B cell (primary cell): ENCODE measurements around the gene KLHL41. TPM values are rescaled to one million over a fixed set of nuclear protein-coding genes. Genes with fewer than 3 reads are reported as not detected.

Source experiments
- ATAC-seq: fragments of 200-7000 bp; cut with Tn5 transposase; one replicate; pipeline ENCODE4 v1.10.0; 2021; ENCODE audit warnings: low read depth, mild to moderate bottlenecking, moderate number of reproducible peaks, moderate library complexity
- CTCF ChIA-PET: fragments of 350-600 bp; sonication (Branson Sonifier 250); formaldehyde crosslinking; loops from one replicate; lab custom pipeline; 2021; ENCODE audit warnings: antibody characterized with exemption, inconsistent platforms; lab: Charles Lee
- POLR2A ChIA-PET: fragments of 350-600 bp; sonication (Branson Sonifier 250); formaldehyde crosslinking; loops from one replicate; lab custom pipeline; 2021; ENCODE audit warnings: antibody characterized with exemption; lab: Charles Lee
- DNase-seq: peaks from one replicate; pipeline ENCODE4 v3.0.0; 2013
- H2AFZ ChIP-seq: 2 replicates; pipeline ENCODE4 v1.6.1; 2012; ENCODE audit warnings: mild to moderate bottlenecking, low read depth, low read length; ENCODE audit not compliant: insufficient read depth, poor library complexity, severe bottlenecking
- H3K27ac ChIP-seq, 2 donors: 1 replicate in 1 of 2; 2 replicates in 1 of 2; pipeline ENCODE4 v1.5.1; 2012 to 2013; ENCODE audit warnings: low read length in 2 of 2, mild to moderate bottlenecking in 2 of 2, moderate library complexity in 1 of 2
- H3K27me3 ChIP-seq, 4 experiments: fragments of 200-600 bp in 1 of 4; sonication (generic) in 1 of 4; replicated peaks in 1 of 4; 1 replicate in 2 of 4; 2 replicates in 2 of 4; pipeline versions ENCODE4 v1.6.1 to v1.7.0; 2013 to 2016; ENCODE audit warnings: low read length in 3 of 4, mild to moderate bottlenecking in 2 of 4, mixed read lengths in 1 of 4, moderate library complexity in 1 of 4; ENCODE audit not compliant: insufficient read depth in 4 of 4, control insufficient read depth in 3 of 4; ENCODE audit errors: control extremely low read depth in 1 of 4
- H3K36me3 ChIP-seq, 2 experiments: replicated peaks in 1 of 2; 1 replicate in 1 of 2; 2 replicates in 1 of 2; pipeline versions ENCODE4 v1.6.1 to v1.7.1; 2013; ENCODE audit warnings: low read length in 1 of 2; ENCODE audit not compliant: insufficient read depth in 2 of 2, control insufficient read depth in 1 of 2; ENCODE audit errors: control extremely low read depth in 1 of 2, extremely low read depth in 1 of 2
- H3K4me1 ChIP-seq, 2 donors: fragments of 200-600 bp in 1 of 2; sonication (generic) in 1 of 2; 1 replicate in 1 of 2; 2 replicates in 1 of 2; pipeline versions ENCODE4 v1.5.1 to v1.6.1; 2013 to 2017; ENCODE audit warnings: low read length in 2 of 2; ENCODE audit not compliant: control insufficient read depth in 2 of 2, insufficient read depth in 2 of 2
- H3K4me2 ChIP-seq: replicated peaks from 2 replicates; pipeline ENCODE3; 2012; ENCODE audit warnings: mild to moderate bottlenecking, low read depth, low read length; ENCODE audit not compliant: poor library complexity, severe bottlenecking
- H3K4me3 ChIP-seq, 5 experiments: fragments of 200-600 bp in 1 of 5; sonication (generic) in 1 of 5; 1 replicate in 3 of 5; 2 replicates in 2 of 5; pipeline versions ENCODE4 v1.5.1 to v1.7.0; 2011 to 2016; ENCODE audit warnings: low read length in 4 of 5, mild to moderate bottlenecking in 4 of 5, low read depth in 2 of 5, control low read depth in 1 of 5, moderate library complexity in 1 of 5; ENCODE audit not compliant: insufficient read depth in 1 of 5; ENCODE audit errors: control extremely low read depth in 1 of 5, extremely low read depth in 1 of 5
- H3K79me2 ChIP-seq: fragments of 200-600 bp; sonication (generic); one replicate; pipeline ENCODE4 v1.6.0; 2016; ENCODE audit warnings: low read length; ENCODE audit not compliant: control insufficient read depth, insufficient read depth
- H3K9ac ChIP-seq: fragments of 200-600 bp; sonication (generic); 2 replicates; pipeline ENCODE4 v1.6.1; 2017; ENCODE audit warnings: mild to moderate bottlenecking, low read length, moderate library complexity
- H3K9me3 ChIP-seq, 3 donors: one replicate each; pipeline versions ENCODE4 v1.6.1 to v1.7.1; 2013; ENCODE audit warnings: low read length in 2 of 3; ENCODE audit not compliant: control insufficient read depth in 2 of 3, insufficient read depth in 1 of 3; ENCODE audit errors: control extremely low read depth in 1 of 3
- H4K20me1 ChIP-seq: 2 replicates; pipeline ENCODE4 v1.6.0; 2012; ENCODE audit warnings: mild to moderate bottlenecking, low read length; ENCODE audit not compliant: insufficient read depth, control insufficient read depth, poor library complexity, severe bottlenecking
- H3K27ac Mint-ChIP-seq: one replicate; pipeline ENCODE4 v1.8.0; 2021; ENCODE audit warnings: mixed read lengths
- H3K27me3 Mint-ChIP-seq: one replicate; pipeline ENCODE4 v1.8.0; 2021; ENCODE audit warnings: mixed read lengths
- H3K4me1 Mint-ChIP-seq: one replicate; pipeline ENCODE4 v1.8.0; 2021; ENCODE audit warnings: mixed read lengths
- H3K4me3 Mint-ChIP-seq: one replicate; pipeline ENCODE4 v1.8.0; 2021; ENCODE audit warnings: mixed read lengths
- H3K9me3 Mint-ChIP-seq: one replicate; pipeline ENCODE4 v1.8.0; 2022; ENCODE audit warnings: mixed read lengths; ENCODE audit not compliant: insufficient read depth
- CTCF ChIP-seq: fragments of 200-600 bp; IDR thresholded peaks from one replicate; pipeline ENCODE4 v1.8.0; 2022; ENCODE audit warnings: antibody characterized with exemption, mild to moderate bottlenecking
- EZH2 ChIP-seq: IDR thresholded peaks from 2 replicates; pipeline ENCODE4 v1.6.1; 2012; ENCODE audit warnings: borderline replicate concordance, low read depth, mild to moderate bottlenecking, moderate library complexity, low read length; ENCODE audit not compliant: insufficient read depth, poor library complexity, severe bottlenecking
- WGBS: methylation state at CpG from one replicate; pipeline ENCODE4 v1.1.5; 2013; ENCODE audit warnings: missing lambda C conversion rate; ENCODE audit not compliant: insufficient coverage; 5-methylcytosine and 5-hydroxymethylcytosine counted together
- intact Hi-C: fragments of 100-400 bp; cut with micrococcal nuclease; formaldehyde crosslinking; loops from one replicate; pipeline ENCODE4 v1.10.0; 2022
- polyA minus RNA-seq: library from RNA; depleted of rRNA, polyadenylated mRNA; stranded (reverse); fragments of >200 nt; gene quantifications from 2 replicates; pipeline ENCODE4 v1.2.3, GENCODE V29; 2012
- polyA plus RNA-seq: library from polyadenylated mRNA; depleted of rRNA; stranded (reverse); fragments of >200 nt; gene quantifications from 2 replicates; pipeline ENCODE4 v1.2.3, GENCODE V29; 2012
- total RNA-seq, 2 donors: library from RNA; stranded (reverse); fragments of 120-200 nt in 1 of 2; gene quantifications; 1 replicate in 1 of 2; 2 replicates in 1 of 2; pipeline versions ENCODE4 v1.2.3 to v1.2.4, GENCODE V29; 2013 to 2022

The KLHL41 gene
- total RNA-seq (0.19 and 0.27 TPM in 2 replicates), polyA plus RNA-seq (0.03 TPM in 1 of 2 replicates, not detected in the other), polyA minus RNA-seq (not detected in 2 replicates)
- 61.6 TPM for total RNA-seq (2013)

DNA sequence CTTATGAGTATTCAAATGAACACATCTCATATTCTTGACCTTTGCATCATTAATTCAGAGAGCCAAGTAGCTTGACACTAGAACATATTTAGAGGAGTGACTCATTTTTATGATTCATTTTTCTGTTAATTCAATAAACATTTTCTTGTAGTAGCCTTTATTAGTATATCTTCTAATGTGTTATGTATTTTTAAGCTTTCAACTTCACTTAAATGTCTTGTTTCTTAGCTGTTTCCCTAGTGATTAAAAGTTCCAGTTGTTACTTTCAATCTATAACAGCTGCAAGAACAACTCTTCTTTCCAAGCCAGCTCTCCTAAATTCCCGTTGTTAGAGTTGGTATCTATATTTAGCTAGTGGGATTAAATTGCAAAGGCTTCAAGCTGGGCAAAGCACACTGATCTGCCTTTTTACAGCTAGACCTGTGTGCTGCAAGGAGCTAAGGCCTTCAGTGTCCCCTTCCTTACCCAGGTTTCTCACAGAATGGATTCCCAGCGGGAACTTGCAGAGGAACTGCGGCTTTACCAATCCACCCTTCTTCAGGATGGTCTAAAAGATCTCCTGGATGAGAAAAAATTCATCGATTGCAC lies at the start of gene KLHL41:
KLHL41 (plus strand) TSS at position 405 of the 588 bp plus-strand sequence; CDS start at position 482, 77 bp downstream.
- H2AFZ ChIP-seq: no peak within 1 kb of the TSS
- Mint-ChIP-seq H3K4me3 (no peak within 1 kb of the TSS), H3K9me3 (no peaks in the 10 kb centered on the region), H3K27ac (no peak within 1 kb of the TSS), H3K27me3 (no peaks in the 10 kb centered on the region), H3K4me1 (no peaks in the 10 kb centered on the region)
- no peak for ATAC-seq
- H3K27me3 ChIP-seq: no peaks in the 10 kb centered on the region
- H3K4me1 ChIP-seq: no peaks in the 10 kb centered on the region
- ChIA-PET POLR2A (no interaction called here), CTCF (no interaction called here)
- no peaks in the 10 kb centered on the region for H3K79me2 ChIP-seq
- no peak within 1 kb of the TSS for H3K4me2 ChIP-seq
- no peaks in the 10 kb centered on the region for H4K20me1 ChIP-seq
- no peak within 1 kb of the TSS for H3K27ac ChIP-seq
- intact Hi-C loops: no loop called here
- H3K4me3 ChIP-seq: no peak within 1 kb of the TSS
- peaks cover 0 to 9% (median 0%) of the 10 kb centered on the region in 3 donors for H3K9me3 ChIP-seq
- no peak for DNase-seq
- H3K36me3 ChIP-seq: no peaks in the 10 kb centered on the region
- H3K9ac ChIP-seq: no peak within 1 kb of the TSS
- 97% methylated on average over 3 of the region's 4 CpGs for WGBS
- no peak for TF ChIP-seq CTCF
- TF ChIP-seq EZH2: no peak

- Mint-ChIP-seq H3K27ac (no peak overlapping the region), H3K4me3 (no peak overlapping the region), H3K4me1 (peaks cover 1% of the 10 kb centered on the region), H3K27me3 (no peaks in the 10 kb centered on the region), H3K9me3 (no peaks in the 10 kb centered on the region)
- Histone ChIP-seq H3K79me2 (no peaks in the 10 kb centered on the region), H3K27ac (no peak overlapping the region), H3K4me3 (no peak overlapping the region), H3K9ac (no peak overlapping the region), H3K27me3 (no peaks in the 10 kb centered on the region), H3K4me2 (no peak overlapping the region), H2AFZ (no peak overlapping the region), H4K20me1 (no peaks in the 10 kb centered on the region), H3K36me3 (no peaks in the 10 kb centered on the region), H3K4me1 (no peaks in the 10 kb centered on the region), H3K9me3 (no peaks in the 10 kb centered on the region)
- POLR2A ChIA-PET: no interaction called here
- CTCF ChIA-PET: no interaction called here
- no peak for DNase-seq
- ATAC-seq: no peak
- intact Hi-C loops: no loop called here
- WGBS: no CpG with 5 or more reads among the region's 1 CpG
- TF ChIP-seq CTCF (no peak), EZH2 (no peak)
These were observed 48.4 kb upstream of the KLHL41 start for GRCh38 chr2:169461143-169461542.
